Fibroblast of peridontal ligament (primary cell): ENCODE data around the gene MPV17L2.

ENCODE experiments used
- DNase-seq: peaks from one replicate; pipeline ENCODE4 v3.0.0-alpha.2; 2010; ENCODE audit errors: extremely low read depth

The MPV17L2 gene

GRCh38 chr19:18218159-18218558, 25.1 kb downstream of the MPV17L2 start:
- DNase-seq: no peak

- DNase-seq: no peak
Observed at GRCh38 chr19:18218600-18218999, 25.6 kb downstream of the MPV17L2 start.

- no peak for DNase-seq
Observed at GRCh38 chr19:18219911-18220631, 27.1 kb downstream of the MPV17L2 start.

- DNase-seq: no peak
Observed at GRCh38 chr19:18220632-18221275, 27.7 kb downstream of the MPV17L2 start.

GRCh38 chr19:18221815-18222725, 29.1 kb downstream of the MPV17L2 start:
- no peak for DNase-seq

- no peak for DNase-seq
Observed at GRCh38 chr19:18223860-18224524, 31.0 kb downstream of the MPV17L2 start.

- peak; percentile 99 for DNase-seq
Observed at GRCh38 chr19:18224525-18225354, 31.7 kb downstream of the MPV17L2 start.

GRCh38 chr19:18225355-18225701, 32.3 kb downstream of the MPV17L2 start:
- no peak for DNase-seq

GRCh38 chr19:18225702-18226468, 32.9 kb downstream of the MPV17L2 start, which contains the start of gene PDE4C:
TSS of gene PDE4C (minus strand) at chr19:18226438. CDS start at chr19:18226415, 23 bp downstream.
- no peak for DNase-seq

GRCh38 chr19:18226956-18227780, 34.1 kb downstream of the MPV17L2 start:
- DNase-seq: no peak

- DNase-seq: no peak
Observed at GRCh38 chr19:18227781-18228271, 34.8 kb downstream of the MPV17L2 start.

GRCh38 chr19:18229474-18229873, 36.5 kb downstream of the MPV17L2 start:
- DNase-seq: no peak

- no peak for DNase-seq
Observed at GRCh38 chr19:18229915-18230314, 36.9 kb downstream of the MPV17L2 start.

GRCh38 chr19:18230941-18231734, 38.1 kb downstream of the MPV17L2 start:
- DNase-seq: no peak

GRCh38 chr19:18231775-18232174, 38.8 kb downstream of the MPV17L2 start:
- no peak for DNase-seq

GRCh38 chr19:18232540-18233223, 39.7 kb downstream of the MPV17L2 start:
- no peak for DNase-seq

- DNase-seq: peak; percentile 15
Observed at GRCh38 chr19:18233224-18233825, 40.3 kb downstream of the MPV17L2 start.
